Measurements from ENCODE around the gene TMEM167A. TPM values are rescaled to one million over a fixed set of nuclear protein-coding genes. Genes with fewer than 3 reads are reported as not detected.

The TMEM167A gene
- total and polyA plus RNA-seq, 2 experiments from 2014 or later, result 179 to 267 TPM

DNA sequence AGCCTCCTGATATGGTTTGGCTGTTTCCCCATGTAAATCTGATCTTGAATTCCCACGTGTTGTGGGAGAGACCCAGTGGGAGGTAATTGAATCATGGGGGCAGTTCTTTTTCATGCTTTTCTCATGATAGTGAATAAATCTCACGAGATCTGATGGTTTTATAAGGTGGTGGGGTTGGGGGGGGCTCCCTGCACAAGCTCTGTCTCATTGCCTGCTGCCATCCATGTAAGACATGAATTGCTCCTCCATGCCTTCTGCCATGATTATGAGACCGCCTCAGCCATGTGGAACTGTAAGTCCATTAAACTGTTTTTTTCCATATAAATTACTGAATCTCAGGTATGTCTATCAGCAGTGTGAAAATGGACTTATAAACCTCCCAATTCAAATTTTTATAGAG is 13.0 kb upstream of the TMEM167A start:
- no peaks in the 10 kb centered on the region; the same call in none of the 2 replicates for H3K79me2 ChIP-seq (replicated peaks; ENCODE audit: insufficient read depth)
- H3K4me1 Mint-ChIP-seq, result no peaks in the 10 kb centered on the region
- no peak overlapping the region for H2AFZ ChIP-seq
- peaks cover 7% of the 10 kb centered on the region; the same call in 1 of the 2 replicates for H3K9me2 ChIP-seq (ENCODE audit: insufficient read depth)
- H3K4me3 ChIP-seq, result no peak overlapping the region
- H4K20me1 ChIP-seq (replicated peaks; ENCODE audit: insufficient read depth), result no peaks in the 10 kb centered on the region
- H3K36me3 ChIP-seq (ENCODE audit: insufficient read depth), result peaks cover 10% of the 10 kb centered on the region; the same call in 1 of the 2 replicates
- H3K27me3 Mint-ChIP-seq (ENCODE audit: insufficient read depth, low read depth, poor library complexity), result no peaks in the 10 kb centered on the region
- peaks cover 40% of the 10 kb centered on the region for H3K36me3 Mint-ChIP-seq (ENCODE audit: low read depth)
- H3K27ac Mint-ChIP-seq, result no peak overlapping the region
- no peak overlapping the region for H3K27ac ChIP-seq (ENCODE audit: low read depth)
- H3K4me2 ChIP-seq, result no peak overlapping the region
- no peaks in the 10 kb centered on the region for H3K27me3 ChIP-seq (ENCODE audit: insufficient read depth)
- no peaks in the 10 kb centered on the region for H3K4me1 ChIP-seq (ENCODE audit: insufficient read depth)
- ATAC-seq (no peak), DNase-seq (ENCODE audit: low spot score) (no peak)
- peaks cover 31% of the 10 kb centered on the region for H3K9me3 Mint-ChIP-seq
- H3K4me3 Mint-ChIP-seq, result no peak overlapping the region
- TF ChIP-seq, protein P1, sequence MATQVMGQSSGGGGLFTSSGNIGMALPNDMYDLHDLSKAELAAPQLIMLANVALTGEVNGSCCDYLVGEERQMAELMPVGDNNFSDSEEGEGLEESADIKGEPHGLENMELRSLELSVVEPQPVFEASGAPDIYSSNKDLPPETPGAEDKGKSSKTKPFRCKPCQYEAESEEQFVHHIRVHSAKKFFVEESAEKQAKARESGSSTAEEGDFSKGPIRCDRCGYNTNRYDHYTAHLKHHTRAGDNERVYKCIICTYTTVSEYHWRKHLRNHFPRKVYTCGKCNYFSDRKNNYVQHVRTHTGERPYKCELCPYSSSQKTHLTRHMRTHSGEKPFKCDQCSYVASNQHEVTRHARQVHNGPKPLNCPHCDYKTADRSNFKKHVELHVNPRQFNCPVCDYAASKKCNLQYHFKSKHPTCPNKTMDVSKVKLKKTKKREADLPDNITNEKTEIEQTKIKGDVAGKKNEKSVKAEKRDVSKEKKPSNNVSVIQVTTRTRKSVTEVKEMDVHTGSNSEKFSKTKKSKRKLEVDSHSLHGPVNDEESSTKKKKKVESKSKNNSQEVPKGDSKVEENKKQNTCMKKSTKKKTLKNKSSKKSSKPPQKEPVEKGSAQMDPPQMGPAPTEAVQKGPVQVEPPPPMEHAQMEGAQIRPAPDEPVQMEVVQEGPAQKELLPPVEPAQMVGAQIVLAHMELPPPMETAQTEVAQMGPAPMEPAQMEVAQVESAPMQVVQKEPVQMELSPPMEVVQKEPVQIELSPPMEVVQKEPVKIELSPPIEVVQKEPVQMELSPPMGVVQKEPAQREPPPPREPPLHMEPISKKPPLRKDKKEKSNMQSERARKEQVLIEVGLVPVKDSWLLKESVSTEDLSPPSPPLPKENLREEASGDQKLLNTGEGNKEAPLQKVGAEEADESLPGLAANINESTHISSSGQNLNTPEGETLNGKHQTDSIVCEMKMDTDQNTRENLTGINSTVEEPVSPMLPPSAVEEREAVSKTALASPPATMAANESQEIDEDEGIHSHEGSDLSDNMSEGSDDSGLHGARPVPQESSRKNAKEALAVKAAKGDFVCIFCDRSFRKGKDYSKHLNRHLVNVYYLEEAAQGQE (IDR thresholded peaks at IDR 0.05; ENCODE audit: unreplicated experiment), result no peak
- no peak for TF ChIP-seq JUNB (IDR thresholded peaks at IDR 0.05; ENCODE audit: unreplicated experiment)
- no peak for TF ChIP-seq NANOG (IDR thresholded peaks at IDR 0.05; ENCODE audit: borderline replicate concordance)
- no peaks in the 10 kb centered on the region for H3F3A ChIP-seq (replicated peaks; ENCODE audit: low read depth)

DNA sequence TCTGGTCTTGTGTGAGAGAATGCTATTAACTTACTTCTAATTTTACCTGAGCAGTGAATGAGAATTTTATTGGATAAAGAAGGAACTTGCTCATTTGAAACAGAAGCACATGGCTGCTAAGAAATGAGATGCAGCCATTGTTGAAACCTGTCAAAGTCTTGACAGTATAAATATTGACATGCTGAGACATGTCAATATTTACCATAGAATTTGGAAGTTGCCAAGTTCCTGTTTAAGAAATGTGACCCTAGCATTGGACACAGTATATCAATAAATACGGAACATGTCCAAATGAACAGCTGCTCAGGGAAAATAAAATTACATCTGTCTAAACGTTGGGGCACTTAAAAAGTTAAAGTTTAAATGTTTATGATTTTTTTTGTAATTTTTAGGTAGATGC is 7.9 kb upstream of the TMEM167A start:
- H2AFZ ChIP-seq, result no peak overlapping the region
- no peaks in the 10 kb centered on the region for H3K4me1 ChIP-seq (ENCODE audit: insufficient read depth)
- 0 out of 2 replicates have a peak, but pooled peaks cover 3% of the 10 kb centered on the region for H3K36me3 ChIP-seq (ENCODE audit: insufficient read depth)
- H3K4me2 ChIP-seq, result no peak overlapping the region
- no peak overlapping the region for H3K4me3 ChIP-seq
- Mint-ChIP-seq H3K4me3 (no peak overlapping the region), H3K27ac (no peak overlapping the region), H3K27me3 (ENCODE audit: insufficient read depth, low read depth, poor library complexity) (no peaks in the 10 kb centered on the region), H3K4me1 (peaks cover 4% of the 10 kb centered on the region; the same call in 2 of the 3 replicates), H3K36me3 (ENCODE audit: low read depth) (peaks cover 2% of the 10 kb centered on the region), H3K9me3 (no peaks in the 10 kb centered on the region; the same call in 2 of the 3 replicates)
- H3K79me2 ChIP-seq (replicated peaks; ENCODE audit: insufficient read depth), result no peaks in the 10 kb centered on the region; the same call in 1 of the 2 replicates
- no peak for DNase-seq (ENCODE audit: low spot score)
- no peaks in the 10 kb centered on the region for H4K20me1 ChIP-seq (replicated peaks; ENCODE audit: insufficient read depth)
- no peak overlapping the region for H3K27ac ChIP-seq (ENCODE audit: low read depth)
- H3K9me2 ChIP-seq (ENCODE audit: insufficient read depth), result no peaks in the 10 kb centered on the region
- no peak for ATAC-seq
- no peaks in the 10 kb centered on the region for H3K27me3 ChIP-seq (ENCODE audit: insufficient read depth)
- no peaks in the 10 kb centered on the region for H3F3A ChIP-seq (replicated peaks; ENCODE audit: low read depth)
- TF ChIP-seq POLR2AphosphoS5 (IDR thresholded peaks at IDR 0.05; ENCODE audit: low read depth), result no peak
- TF ChIP-seq ZNF331 (CRISPR knock-in tag; IDR thresholded peaks at IDR 0.05; ENCODE audit: low read depth), result no peak
- no peak for TF ChIP-seq EZH2phosphoT487 (IDR thresholded peaks at IDR 0.05; ENCODE audit: unreplicated experiment)
- TF ChIP-seq, protein P2, sequence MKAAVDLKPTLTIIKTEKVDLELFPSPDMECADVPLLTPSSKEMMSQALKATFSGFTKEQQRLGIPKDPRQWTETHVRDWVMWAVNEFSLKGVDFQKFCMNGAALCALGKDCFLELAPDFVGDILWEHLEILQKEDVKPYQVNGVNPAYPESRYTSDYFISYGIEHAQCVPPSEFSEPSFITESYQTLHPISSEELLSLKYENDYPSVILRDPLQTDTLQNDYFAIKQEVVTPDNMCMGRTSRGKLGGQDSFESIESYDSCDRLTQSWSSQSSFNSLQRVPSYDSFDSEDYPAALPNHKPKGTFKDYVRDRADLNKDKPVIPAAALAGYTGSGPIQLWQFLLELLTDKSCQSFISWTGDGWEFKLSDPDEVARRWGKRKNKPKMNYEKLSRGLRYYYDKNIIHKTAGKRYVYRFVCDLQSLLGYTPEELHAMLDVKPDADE (IDR thresholded peaks at IDR 0.05), result no peak
- TF ChIP-seq, protein P3, sequence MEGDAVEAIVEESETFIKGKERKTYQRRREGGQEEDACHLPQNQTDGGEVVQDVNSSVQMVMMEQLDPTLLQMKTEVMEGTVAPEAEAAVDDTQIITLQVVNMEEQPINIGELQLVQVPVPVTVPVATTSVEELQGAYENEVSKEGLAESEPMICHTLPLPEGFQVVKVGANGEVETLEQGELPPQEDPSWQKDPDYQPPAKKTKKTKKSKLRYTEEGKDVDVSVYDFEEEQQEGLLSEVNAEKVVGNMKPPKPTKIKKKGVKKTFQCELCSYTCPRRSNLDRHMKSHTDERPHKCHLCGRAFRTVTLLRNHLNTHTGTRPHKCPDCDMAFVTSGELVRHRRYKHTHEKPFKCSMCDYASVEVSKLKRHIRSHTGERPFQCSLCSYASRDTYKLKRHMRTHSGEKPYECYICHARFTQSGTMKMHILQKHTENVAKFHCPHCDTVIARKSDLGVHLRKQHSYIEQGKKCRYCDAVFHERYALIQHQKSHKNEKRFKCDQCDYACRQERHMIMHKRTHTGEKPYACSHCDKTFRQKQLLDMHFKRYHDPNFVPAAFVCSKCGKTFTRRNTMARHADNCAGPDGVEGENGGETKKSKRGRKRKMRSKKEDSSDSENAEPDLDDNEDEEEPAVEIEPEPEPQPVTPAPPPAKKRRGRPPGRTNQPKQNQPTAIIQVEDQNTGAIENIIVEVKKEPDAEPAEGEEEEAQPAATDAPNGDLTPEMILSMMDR (conservative IDR thresholded peaks at IDR 0.05; ENCODE audit: low read depth in 2 of 2), result no peak
- TF ChIP-seq ZNF114 (CRISPR knock-in tag; IDR thresholded peaks at IDR 0.05), result no peak
- no peak for TF ChIP-seq CREB1 (CRISPR knock-in tag; IDR thresholded peaks at IDR 0.05; ENCODE audit: low read depth)

All from GM23338 (cell line).